ENCODE data around the gene NABP1. TPM values are rescaled to one million over a fixed set of nuclear protein-coding genes. Genes with fewer than 3 reads are reported as not detected.

Gene NABP1
- total and polyA plus RNA-seq, 10 of the 15 experiments (the other 5 are each of a cell fraction or from before 2014, with no cell fraction given), result 22.9 to 65.7 (median 39.9) TPM

DNA sequence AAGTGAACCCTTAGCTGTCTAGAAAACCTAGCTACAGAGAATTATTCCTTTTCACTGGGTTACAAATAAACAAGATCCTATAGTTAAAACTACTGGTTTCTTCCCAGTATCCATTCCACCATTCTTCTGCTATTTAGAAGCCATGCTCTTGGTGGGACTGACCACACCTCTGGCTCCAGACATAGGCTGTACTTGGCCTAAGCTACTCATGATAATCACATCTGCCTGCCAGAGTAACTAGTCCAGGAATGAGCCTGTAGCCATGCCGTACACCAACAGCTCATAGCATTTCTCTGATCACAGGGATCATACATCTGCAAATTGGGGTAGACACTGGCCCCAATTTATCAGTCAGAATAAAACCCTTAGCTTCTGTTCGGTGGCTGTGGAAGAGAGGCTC, 33.7 kb downstream of the NABP1 start:
- SMC1A ChIA-PET (ENCODE audit: uncharacterized antibody, unreplicated experiment), result interaction anchor here (0.6 to 2.1 kb wide), 8 partner anchors 10 to 164 kb away, joined by 3 to 6 read pairs (median 4); no protein-coding TSS in a partner anchor
- Histone ChIP-seq H3K79me2 (ENCODE audit: control insufficient read depth, insufficient read depth, low read length) (no peaks in the 10 kb centered on the region), H3K27me3 (replicated peaks in 1 of 2; ENCODE audit: control insufficient read depth in 2 of 2, insufficient read depth in 2 of 2, low read length in 1 of 2) (no peaks in the 10 kb centered on the region), H3K4me3 (no peak overlapping the region), H4K20me1 (ENCODE audit: control insufficient read depth, insufficient read depth) (no peaks in the 10 kb centered on the region), H2AFZ (ENCODE audit: control insufficient read depth, low read depth, low read length) (no peak overlapping the region), H3K27ac (ENCODE audit: control insufficient read depth, insufficient read depth) (no peak overlapping the region), H3K36me3 (ENCODE audit: control insufficient read depth in 2 of 2, insufficient read depth in 2 of 2, low read length in 1 of 2) (no peaks in the 10 kb centered on the region), H3K9me3 (replicated peaks; ENCODE audit: control insufficient read depth, insufficient read depth, low read length) (no peaks in the 10 kb centered on the region), H3K4me1 (ENCODE audit: control insufficient read depth, insufficient read depth, low read length) (no peaks in the 10 kb centered on the region), H3K4me2 (ENCODE audit: control insufficient read depth, insufficient read depth) (no peak overlapping the region), H3K9ac (ENCODE audit: control insufficient read depth, insufficient read depth, low read length) (no peak overlapping the region)
- POLR2A ChIA-PET, result interaction anchor here (1.1 kb wide), 1 partner anchor 829 kb away, joined by 3 read pairs; no protein-coding TSS in a partner anchor
- TF ChIP-seq CREM (IDR thresholded peaks at IDR 0.05; ENCODE audit: low read depth), result no peak
- TF ChIP-seq ZSCAN29 (IDR thresholded peaks at IDR 0.05), result no peak
- no peak for TF ChIP-seq TCF3 (IDR thresholded peaks at IDR 0.05; ENCODE audit: borderline replicate concordance, insufficient read depth, low read depth, low read length)
- no peak for TF ChIP-seq TCF12 (IDR thresholded peaks at IDR 0.05; ENCODE audit: low read depth, low read length)
- no peak for TF ChIP-seq SMARCA5 (IDR thresholded peaks at IDR 0.05)
- TF ChIP-seq ASH2L (IDR thresholded peaks at IDR 0.05; ENCODE audit: borderline replicate concordance, low read depth), result no peak
- no peak for TF ChIP-seq EP300 (IDR thresholded peaks at IDR 0.05; ENCODE audit: borderline replicate concordance in 1 of 2, control insufficient read depth in 1 of 2, low read depth in 2 of 2, low read length in 2 of 2)
- TF ChIP-seq SREBF2 (IDR thresholded peaks at IDR 0.05; ENCODE audit: low read length), result no peak
- TF ChIP-seq, protein P1, sequence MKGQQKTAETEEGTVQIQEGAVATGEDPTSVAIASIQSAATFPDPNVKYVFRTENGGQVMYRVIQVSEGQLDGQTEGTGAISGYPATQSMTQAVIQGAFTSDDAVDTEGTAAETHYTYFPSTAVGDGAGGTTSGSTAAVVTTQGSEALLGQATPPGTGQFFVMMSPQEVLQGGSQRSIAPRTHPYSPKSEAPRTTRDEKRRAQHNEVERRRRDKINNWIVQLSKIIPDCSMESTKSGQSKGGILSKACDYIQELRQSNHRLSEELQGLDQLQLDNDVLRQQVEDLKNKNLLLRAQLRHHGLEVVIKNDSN (IDR thresholded peaks at IDR 0.05; ENCODE audit: borderline replicate concordance, extremely low read length, insufficient read depth, low read depth, low read length), result no peak
- no peak for TF ChIP-seq SPI1 (IDR thresholded peaks at IDR 0.05; ENCODE audit: borderline replicate concordance, insufficient read depth, low read depth, low read length)
- TF ChIP-seq YY1 (IDR thresholded peaks at IDR 0.05; ENCODE audit: low read depth, low read length), result no peak
- TF ChIP-seq SUZ12 (IDR thresholded peaks at IDR 0.05; ENCODE audit: unreplicated experiment), result no peak
- TF ChIP-seq, protein P2, sequence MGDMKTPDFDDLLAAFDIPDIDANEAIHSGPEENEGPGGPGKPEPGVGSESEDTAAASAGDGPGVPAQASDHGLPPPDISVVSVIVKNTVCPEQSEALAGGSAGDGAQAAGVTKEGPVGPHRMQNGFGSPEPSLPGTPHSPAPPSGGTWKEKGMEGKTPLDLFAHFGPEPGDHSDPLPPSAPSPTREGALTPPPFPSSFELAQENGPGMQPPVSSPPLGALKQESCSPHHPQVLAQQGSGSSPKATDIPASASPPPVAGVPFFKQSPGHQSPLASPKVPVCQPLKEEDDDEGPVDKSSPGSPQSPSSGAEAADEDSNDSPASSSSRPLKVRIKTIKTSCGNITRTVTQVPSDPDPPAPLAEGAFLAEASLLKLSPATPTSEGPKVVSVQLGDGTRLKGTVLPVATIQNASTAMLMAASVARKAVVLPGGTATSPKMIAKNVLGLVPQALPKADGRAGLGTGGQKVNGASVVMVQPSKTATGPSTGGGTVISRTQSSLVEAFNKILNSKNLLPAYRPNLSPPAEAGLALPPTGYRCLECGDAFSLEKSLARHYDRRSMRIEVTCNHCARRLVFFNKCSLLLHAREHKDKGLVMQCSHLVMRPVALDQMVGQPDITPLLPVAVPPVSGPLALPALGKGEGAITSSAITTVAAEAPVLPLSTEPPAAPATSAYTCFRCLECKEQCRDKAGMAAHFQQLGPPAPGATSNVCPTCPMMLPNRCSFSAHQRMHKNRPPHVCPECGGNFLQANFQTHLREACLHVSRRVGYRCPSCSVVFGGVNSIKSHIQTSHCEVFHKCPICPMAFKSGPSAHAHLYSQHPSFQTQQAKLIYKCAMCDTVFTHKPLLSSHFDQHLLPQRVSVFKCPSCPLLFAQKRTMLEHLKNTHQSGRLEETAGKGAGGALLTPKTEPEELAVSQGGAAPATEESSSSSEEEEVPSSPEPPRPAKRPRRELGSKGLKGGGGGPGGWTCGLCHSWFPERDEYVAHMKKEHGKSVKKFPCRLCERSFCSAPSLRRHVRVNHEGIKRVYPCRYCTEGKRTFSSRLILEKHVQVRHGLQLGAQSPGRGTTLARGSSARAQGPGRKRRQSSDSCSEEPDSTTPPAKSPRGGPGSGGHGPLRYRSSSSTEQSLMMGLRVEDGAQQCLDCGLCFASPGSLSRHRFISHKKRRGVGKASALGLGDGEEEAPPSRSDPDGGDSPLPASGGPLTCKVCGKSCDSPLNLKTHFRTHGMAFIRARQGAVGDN (IDR thresholded peaks at IDR 0.05), result no peak
- TF ChIP-seq PAX8 (IDR thresholded peaks at IDR 0.05), result no peak
- no peak for TF ChIP-seq ZNF274 (IDR thresholded peaks at IDR 0.05; ENCODE audit: insufficient read depth, insufficient read length)
- FAIRE-seq, result no peak
- DNase-seq (ENCODE audit: low read depth, low spot score), result no peak
- WGBS (ENCODE audit: insufficient coverage, insufficient replicate concordance, low lambda C conversion rate, missing lambda C conversion rate), result 62% methylated on average over 2 of the region's 2 CpGs
- RAD21 ChIA-PET (ENCODE audit: unreplicated experiment), result no interaction called here
- CTCF ChIA-PET, result interaction anchor here (1.0 to 2.6 kb wide), 10 partner anchors 9 to 451 kb away, joined by 3 to 10 read pairs (median 5); no protein-coding TSS in a partner anchor
- ATAC-seq, result no peak
- intact Hi-C loops (cut with micrococcal nuclease; ENCODE audit: unreplicated experiment) (no loop called here), in situ Hi-C loops (cut with MboI) (no loop called here)
- BruUV-seq (replicated peaks), result no TSS peak
